PFSK-1 (cell line): ENCODE results near the gene SSPN.

Experiments used
- FOXP2 ChIP-seq: optimal IDR thresholded peaks from 2 replicates; pipeline ENCODE3; 2011; ENCODE audit warnings: borderline replicate concordance, control low read depth, inconsistent platforms; ENCODE audit not compliant: insufficient read depth; ENCODE audit errors: extremely low read length, extremely low read depth
- POLR2AphosphoS5 ChIP-seq: IDR thresholded peaks from 2 replicates; pipeline ENCODE4 v1.6.1; 2012; ENCODE audit warnings: low read depth, mild to moderate bottlenecking, control low read depth, low read length, moderate library complexity
- SIN3A ChIP-seq: IDR thresholded peaks from 2 replicates; pipeline ENCODE4 v1.6.1; 2012; ENCODE audit warnings: mild to moderate bottlenecking, low read length, moderate library complexity, borderline replicate concordance; ENCODE audit not compliant: insufficient read depth
- TAF1 ChIP-seq: IDR thresholded peaks from 2 replicates; pipeline ENCODE4 v1.6.1; 2012; ENCODE audit warnings: low read length, control low read depth, borderline replicate concordance; ENCODE audit not compliant: insufficient read depth
- TF ChIP-seq, protein P1 (sequence below), 2 experiments: IDR thresholded peaks; 2 replicates each; pipeline versions ENCODE4 v1.6.1 to v1.8.0; 2011 to 2012; ENCODE audit warnings: low read depth in 2 of 2, low read length in 2 of 2, control low read depth in 1 of 2, inconsistent platforms in 1 of 2, mild to moderate bottlenecking in 1 of 2, moderate library complexity in 1 of 2; ENCODE audit not compliant: insufficient read depth in 1 of 2

DNA sequence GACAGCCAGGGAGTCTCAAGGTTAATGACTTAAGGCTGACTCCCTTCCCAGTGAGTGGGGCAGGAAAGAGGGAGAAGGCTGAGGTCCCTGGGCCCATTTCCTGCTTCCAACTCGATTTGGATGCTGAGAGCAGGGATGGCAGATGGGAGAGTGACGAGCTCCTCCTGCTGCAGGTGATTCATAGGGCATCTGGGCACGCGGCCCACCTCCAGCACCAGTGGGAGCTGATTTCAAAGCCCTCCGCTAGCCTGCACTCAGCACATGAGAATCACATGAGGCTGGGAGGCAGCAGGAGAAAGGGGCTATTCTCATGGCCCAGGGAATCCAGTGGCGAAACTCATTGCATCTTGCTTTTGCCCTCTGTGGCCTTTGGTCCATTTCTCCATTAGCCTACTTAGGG, 90.8 kb downstream of the SSPN start:
- no peak for TF ChIP-seq TAF1
- no peak for TF ChIP-seq POLR2AphosphoS5
- TF ChIP-seq, protein P1, sequence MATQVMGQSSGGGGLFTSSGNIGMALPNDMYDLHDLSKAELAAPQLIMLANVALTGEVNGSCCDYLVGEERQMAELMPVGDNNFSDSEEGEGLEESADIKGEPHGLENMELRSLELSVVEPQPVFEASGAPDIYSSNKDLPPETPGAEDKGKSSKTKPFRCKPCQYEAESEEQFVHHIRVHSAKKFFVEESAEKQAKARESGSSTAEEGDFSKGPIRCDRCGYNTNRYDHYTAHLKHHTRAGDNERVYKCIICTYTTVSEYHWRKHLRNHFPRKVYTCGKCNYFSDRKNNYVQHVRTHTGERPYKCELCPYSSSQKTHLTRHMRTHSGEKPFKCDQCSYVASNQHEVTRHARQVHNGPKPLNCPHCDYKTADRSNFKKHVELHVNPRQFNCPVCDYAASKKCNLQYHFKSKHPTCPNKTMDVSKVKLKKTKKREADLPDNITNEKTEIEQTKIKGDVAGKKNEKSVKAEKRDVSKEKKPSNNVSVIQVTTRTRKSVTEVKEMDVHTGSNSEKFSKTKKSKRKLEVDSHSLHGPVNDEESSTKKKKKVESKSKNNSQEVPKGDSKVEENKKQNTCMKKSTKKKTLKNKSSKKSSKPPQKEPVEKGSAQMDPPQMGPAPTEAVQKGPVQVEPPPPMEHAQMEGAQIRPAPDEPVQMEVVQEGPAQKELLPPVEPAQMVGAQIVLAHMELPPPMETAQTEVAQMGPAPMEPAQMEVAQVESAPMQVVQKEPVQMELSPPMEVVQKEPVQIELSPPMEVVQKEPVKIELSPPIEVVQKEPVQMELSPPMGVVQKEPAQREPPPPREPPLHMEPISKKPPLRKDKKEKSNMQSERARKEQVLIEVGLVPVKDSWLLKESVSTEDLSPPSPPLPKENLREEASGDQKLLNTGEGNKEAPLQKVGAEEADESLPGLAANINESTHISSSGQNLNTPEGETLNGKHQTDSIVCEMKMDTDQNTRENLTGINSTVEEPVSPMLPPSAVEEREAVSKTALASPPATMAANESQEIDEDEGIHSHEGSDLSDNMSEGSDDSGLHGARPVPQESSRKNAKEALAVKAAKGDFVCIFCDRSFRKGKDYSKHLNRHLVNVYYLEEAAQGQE (IDR thresholded peaks at IDR 0.05; ENCODE audit: insufficient read depth in 1 of 2, low read depth in 2 of 2, low read length in 2 of 2) = no peak
- TF ChIP-seq SIN3A = no peak
- no peak for TF ChIP-seq FOXP2
